ENCODE measurements around the gene PCDH9. TPM values are rescaled to one million over a fixed set of nuclear protein-coding genes. Genes with fewer than 3 reads are reported as not detected.

Gene PCDH9
- total and polyA plus RNA-seq, 8 donors, result 2.0 to 11.6 (median 3.1) TPM

- H3K27me3 ChIP-seq, result no peaks in the 10 kb centered on the region
- no peak for TF ChIP-seq CTCF (IDR thresholded peaks at IDR 0.05)
- DNase-seq (no peak), ATAC-seq (no peak)
- no peaks in the 10 kb centered on the region for H3K9me3 ChIP-seq
- no peak overlapping the region for H3K4me3 ChIP-seq
- no peaks in the 10 kb centered on the region for H3K36me3 ChIP-seq
- H3K4me1 ChIP-seq, result no peaks in the 10 kb centered on the region
- H3K27ac ChIP-seq, result no peak overlapping the region
- intact Hi-C loops (cut with DNase I), result no loop called here
Measured at GRCh38 chr13:66795636-66796035, 434.5 kb downstream of the PCDH9 start.

- intact Hi-C loops (cut with DNase I), result no loop called here
- Histone ChIP-seq H3K4me1 (no peaks in the 10 kb centered on the region), H3K27me3 (no peaks in the 10 kb centered on the region), H3K27ac (no peak overlapping the region), H3K36me3 (no peaks in the 10 kb centered on the region), H3K9me3 (no peaks in the 10 kb centered on the region), H3K4me3 (no peak overlapping the region)
- ATAC-seq (no peak), DNase-seq (no peak)
- no peak for TF ChIP-seq CTCF (IDR thresholded peaks at IDR 0.05)
Measured at GRCh38 chr13:66794340-66795031, 435.6 kb downstream of the PCDH9 start.

- DNase-seq (no peak), ATAC-seq (no peak)
- H3K27ac ChIP-seq, result no peak overlapping the region
- H3K27me3 ChIP-seq, result no peaks in the 10 kb centered on the region
- H3K9me3 ChIP-seq, result no peaks in the 10 kb centered on the region
- no peaks in the 10 kb centered on the region for H3K36me3 ChIP-seq
- no peaks in the 10 kb centered on the region for H3K4me1 ChIP-seq
- no peak overlapping the region for H3K4me3 ChIP-seq
- intact Hi-C loops (cut with DNase I), result no loop called here
- no peak for TF ChIP-seq CTCF (IDR thresholded peaks at IDR 0.05)
Measured at GRCh38 chr13:66790861-66791260, 439.3 kb downstream of the PCDH9 start.

GRCh38 chr13:66781241-66781640 is 448.9 kb downstream of the PCDH9 start:
- Histone ChIP-seq H3K9me3 (no peaks in the 10 kb centered on the region), H3K27me3 (no peaks in the 10 kb centered on the region), H3K36me3 (no peaks in the 10 kb centered on the region), H3K4me3 (no peak overlapping the region), H3K4me1 (no peaks in the 10 kb centered on the region), H3K27ac (no peak overlapping the region)
- no peak for DNase-seq
- intact Hi-C loops (cut with DNase I), result no loop called here
- no peak for TF ChIP-seq CTCF (IDR thresholded peaks at IDR 0.05)
- no peak for ATAC-seq

- H3K27ac ChIP-seq, result no peak overlapping the region
- intact Hi-C loops (cut with DNase I), result no loop called here
Measured at GRCh38 chr13:66780814-66781213, 449.3 kb downstream of the PCDH9 start.

More at GRCh38 chr13:66780814-66781213, 449.3 kb downstream of the PCDH9 start:
- Histone ChIP-seq H3K4me1 (no peaks in the 10 kb centered on the region), H3K27me3 (no peaks in the 10 kb centered on the region), H3K4me3 (no peak overlapping the region), H3K36me3 (no peaks in the 10 kb centered on the region), H3K9me3 (no peaks in the 10 kb centered on the region)
- ATAC-seq (no peak), DNase-seq (no peak)
- no peak for TF ChIP-seq CTCF (IDR thresholded peaks at IDR 0.05)

Data from left lung (tissue), 10 donors.